Lower leg skin (tissue), 4 donors: ENCODE results near the gene NEUROD4. TPM values are rescaled to one million over a fixed set of nuclear protein-coding genes. Genes with fewer than 3 reads are reported as not detected.

Experiments used
- DNase-seq, 2 donors: peaks; one replicate each; pipeline ENCODE4 v3.0.0-alpha.2; 2019; ENCODE audit warnings: low spot score in 2 of 2
- H3K4me3 ChIP-seq: fragments of 200-600 bp; sonication (generic); 2 replicates; pipeline ENCODE4 v1.5.1; 2017; ENCODE audit warnings: mild to moderate bottlenecking, low read depth; ENCODE audit not compliant: poor library complexity, severe bottlenecking
- POLR2A ChIP-seq, 2 donors: fragments of 450-650 bp; IDR thresholded peaks; one replicate each; pipeline ENCODE4 v1.6.1; 2016 to 2017; ENCODE audit warnings: antibody characterized with exemption in 2 of 2, mild to moderate bottlenecking in 1 of 2, moderate library complexity in 1 of 2
- WGBS, 2 donors: methylation state at CpG; one replicate each; pipeline ENCODE4 v1.1.5; 2018; 5-methylcytosine and 5-hydroxymethylcytosine counted together
- intact Hi-C: fragments of 100-400 bp; cut with DNase I; formaldehyde crosslinking; loops from one replicate; pipeline ENCODE4 v1.15.0; 2023; ENCODE audit warnings: low total_unique reads
- total RNA-seq, 4 donors: library from RNA; depleted of rRNA; stranded (reverse); fragments of >200 nt; gene quantifications; one replicate each; pipeline ENCODE4 v1.1.0, GENCODE V29; 2016
- TF ChIP-seq, protein P1 (sequence below), 3 donors: fragments of 450-650 bp; IDR thresholded peaks; one replicate each; pipeline ENCODE4 v1.5.1; 2016; ENCODE audit warnings: antibody characterized with exemption in 3 of 3, mild to moderate bottlenecking in 3 of 3, moderate library complexity in 2 of 3

NEUROD4 gene
- total RNA-seq, 4 donors from 2014 or later, result not detected

DNA sequence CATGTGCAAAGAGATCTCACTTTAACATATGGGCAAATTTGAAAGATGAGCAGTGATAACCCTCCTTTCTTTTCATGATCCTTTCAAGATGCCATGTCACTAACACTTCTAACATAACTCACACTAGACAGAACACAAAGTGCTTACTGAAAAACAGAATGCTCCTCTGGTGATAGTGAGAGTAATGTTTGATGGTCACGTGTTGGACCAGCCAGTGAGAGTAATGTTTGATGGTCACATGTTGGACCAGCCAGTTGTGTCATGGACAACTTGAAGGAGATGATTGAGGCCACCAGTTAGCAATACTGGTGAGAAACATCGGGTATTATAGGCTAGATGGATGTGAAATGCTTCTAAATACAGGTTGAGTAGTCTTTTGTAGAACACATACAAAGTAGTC, 5.7 kb downstream of the NEUROD4 start:
- intact Hi-C loops, result no loop called here
- TF ChIP-seq POLR2A (IDR thresholded peaks at IDR 0.05), result no peak
- TF ChIP-seq, protein P1, sequence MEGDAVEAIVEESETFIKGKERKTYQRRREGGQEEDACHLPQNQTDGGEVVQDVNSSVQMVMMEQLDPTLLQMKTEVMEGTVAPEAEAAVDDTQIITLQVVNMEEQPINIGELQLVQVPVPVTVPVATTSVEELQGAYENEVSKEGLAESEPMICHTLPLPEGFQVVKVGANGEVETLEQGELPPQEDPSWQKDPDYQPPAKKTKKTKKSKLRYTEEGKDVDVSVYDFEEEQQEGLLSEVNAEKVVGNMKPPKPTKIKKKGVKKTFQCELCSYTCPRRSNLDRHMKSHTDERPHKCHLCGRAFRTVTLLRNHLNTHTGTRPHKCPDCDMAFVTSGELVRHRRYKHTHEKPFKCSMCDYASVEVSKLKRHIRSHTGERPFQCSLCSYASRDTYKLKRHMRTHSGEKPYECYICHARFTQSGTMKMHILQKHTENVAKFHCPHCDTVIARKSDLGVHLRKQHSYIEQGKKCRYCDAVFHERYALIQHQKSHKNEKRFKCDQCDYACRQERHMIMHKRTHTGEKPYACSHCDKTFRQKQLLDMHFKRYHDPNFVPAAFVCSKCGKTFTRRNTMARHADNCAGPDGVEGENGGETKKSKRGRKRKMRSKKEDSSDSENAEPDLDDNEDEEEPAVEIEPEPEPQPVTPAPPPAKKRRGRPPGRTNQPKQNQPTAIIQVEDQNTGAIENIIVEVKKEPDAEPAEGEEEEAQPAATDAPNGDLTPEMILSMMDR (IDR thresholded peaks at IDR 0.05), result no peak
- no peak overlapping the region for H3K4me3 ChIP-seq
- WGBS, 2 donors, result 66 to 71% methylated on average over 2 of the region's 2 CpGs
- no peak for DNase-seq

GRCh38 chr12:55034218-55034617, 14.4 kb downstream of the NEUROD4 start:
- 43 to 62% methylated on average over 5 to 6 of the region's 6 CpGs for WGBS, 2 donors
- H3K4me3 ChIP-seq, result no peak overlapping the region
- no peak for DNase-seq
- TF ChIP-seq POLR2A (IDR thresholded peaks at IDR 0.05), result no peak
- TF ChIP-seq, protein P1 (IDR thresholded peaks at IDR 0.05), result no peak
- intact Hi-C loops, result no loop called here

DNA sequence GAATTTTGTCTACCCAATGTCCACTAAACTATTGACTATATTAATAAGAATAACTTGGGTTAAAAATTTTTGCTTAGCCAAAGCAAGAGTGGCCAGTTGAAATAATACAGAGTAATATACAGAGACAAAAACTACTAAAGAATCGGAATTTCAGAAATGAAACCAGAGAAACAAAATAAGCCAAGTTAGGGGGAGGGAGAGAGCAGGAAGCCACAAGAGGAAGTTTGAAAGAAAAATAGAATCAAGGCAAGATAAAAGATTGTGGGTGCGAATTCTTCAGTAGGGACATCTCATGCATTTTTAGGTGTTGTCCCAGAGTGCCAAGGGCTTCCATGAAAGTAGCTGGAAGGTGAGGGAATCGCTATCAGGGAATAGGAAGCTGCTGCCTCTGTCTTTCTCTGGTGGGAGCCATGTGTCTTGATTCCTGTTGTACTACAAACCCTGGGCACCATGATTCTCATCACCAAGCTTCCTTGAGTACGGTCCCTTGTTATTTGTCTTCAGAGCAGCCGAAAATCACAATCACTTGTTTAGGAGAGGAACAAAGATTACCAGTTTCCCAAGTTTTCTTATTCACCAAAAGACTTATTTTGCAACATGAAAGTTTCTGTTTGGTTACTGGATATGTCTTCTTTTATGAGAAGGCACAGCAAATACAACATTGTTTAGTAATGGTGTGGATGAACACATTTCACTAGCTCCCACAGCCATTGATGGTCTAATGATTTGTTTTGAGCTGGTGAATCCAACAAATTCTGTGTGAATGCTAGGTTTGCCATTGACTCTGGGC, 16.7 kb downstream of the NEUROD4 start:
- intact Hi-C loops, result no loop called here
- TF ChIP-seq, protein P1 (IDR thresholded peaks at IDR 0.05), result no peak
- no peak for TF ChIP-seq POLR2A (IDR thresholded peaks at IDR 0.05)
- H3K4me3 ChIP-seq, result no peak overlapping the region

DNA sequence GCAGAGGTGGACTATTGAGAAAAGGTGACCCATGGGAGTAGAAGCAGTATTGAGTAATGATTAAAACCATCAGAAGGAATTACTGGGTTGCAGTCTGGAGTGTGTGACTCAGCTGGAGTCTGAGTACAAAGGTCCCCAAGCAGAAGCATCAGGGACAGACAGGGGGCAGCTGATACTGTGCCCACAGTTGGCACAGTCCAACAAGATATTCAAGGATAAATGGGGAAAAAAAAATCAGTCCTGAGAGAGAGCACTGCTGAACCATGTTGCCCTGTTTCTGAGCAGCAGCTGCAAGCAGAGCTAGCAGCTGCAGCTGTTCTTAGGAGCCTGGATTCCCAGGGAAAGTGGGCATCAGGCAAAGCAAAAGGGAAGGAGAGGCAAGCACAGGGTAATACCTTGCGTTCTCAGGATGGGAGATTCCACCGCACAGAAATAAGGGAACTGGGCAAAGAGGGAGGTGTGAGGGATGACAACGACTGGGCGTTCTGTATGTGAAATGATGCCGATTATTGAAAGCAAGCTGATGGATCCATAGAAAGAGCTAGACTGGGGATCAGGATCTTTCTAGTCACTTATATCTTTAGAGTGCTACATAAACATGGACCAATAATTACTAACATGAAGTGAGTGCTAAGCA, 17.7 kb downstream of the NEUROD4 start:
- intact Hi-C loops, result no loop called here
- no peak for DNase-seq
- no peak overlapping the region for H3K4me3 ChIP-seq
- TF ChIP-seq POLR2A (IDR thresholded peaks at IDR 0.05), result no peak
- TF ChIP-seq, protein P1 (IDR thresholded peaks at IDR 0.05), result no peak
- whole genome bisulfite sequencing, 2 donors, result 84 to 87% methylated on average over 5 of the region's 5 CpGs

More for the DNA sequence above, 16.7 kb downstream of the NEUROD4 start:
- no peak for DNase-seq
- WGBS, 2 donors, result 79 to 86% methylated on average over 5 of the region's 5 CpGs

DNA sequence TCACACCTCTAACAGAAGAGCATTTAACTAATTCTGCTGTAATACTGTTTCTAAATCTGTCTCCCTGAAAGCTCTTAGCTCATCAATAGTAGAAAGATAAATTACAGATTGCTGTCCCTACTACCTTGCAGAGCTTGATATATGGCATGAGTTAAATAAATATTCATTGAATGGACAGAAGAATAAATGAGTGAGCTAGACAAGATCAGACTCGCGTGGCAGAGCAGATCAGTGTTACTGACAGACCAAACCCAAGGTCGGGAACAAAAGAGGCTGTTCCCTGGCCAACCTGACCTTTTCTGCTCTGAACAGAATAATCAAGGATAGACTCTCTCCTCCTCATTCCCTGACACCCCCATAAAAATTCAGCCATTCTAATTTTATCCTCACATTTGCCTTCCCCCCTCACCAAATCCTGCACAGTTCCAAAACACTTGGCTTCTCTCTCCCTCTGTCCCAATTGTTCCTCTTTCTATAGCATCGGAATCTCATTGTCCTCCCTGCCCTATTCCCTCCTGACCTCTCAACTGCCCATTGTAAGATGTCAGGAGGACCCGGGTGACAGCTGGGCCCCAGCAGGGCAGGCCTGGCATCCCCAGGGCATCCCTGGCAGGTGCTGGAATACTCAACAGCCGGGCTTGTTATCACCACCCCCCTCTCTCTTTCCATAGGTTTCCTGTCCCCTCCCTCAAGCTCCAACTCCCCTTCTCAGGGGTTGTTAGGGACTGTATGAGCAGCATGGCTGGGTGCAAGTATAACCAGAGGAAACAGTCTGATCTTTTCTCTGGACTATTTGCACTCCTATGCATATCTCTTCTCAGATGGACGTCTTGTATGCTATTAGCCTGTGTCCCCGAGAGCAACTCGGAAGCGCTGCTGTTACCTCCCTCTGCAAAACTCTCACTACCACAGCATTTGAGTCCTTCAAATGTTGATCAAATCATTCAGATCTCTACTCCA, 19.9 kb downstream of the NEUROD4 start:
- TF ChIP-seq, protein P1 (IDR thresholded peaks at IDR 0.05), result no peak
- no peak for TF ChIP-seq POLR2A (IDR thresholded peaks at IDR 0.05)
- DNase-seq, result no peak
- H3K4me3 ChIP-seq, result no peak overlapping the region
- 68 to 71% methylated on average over 10 of the region's 10 CpGs for WGBS, 2 donors
- intact Hi-C loops, result no loop called here
